ENCODE data around the gene TACSTD2. TPM values are rescaled to one million over a fixed set of nuclear protein-coding genes. Genes with fewer than 3 reads are reported as not detected.
A peak's percentile ranks its signal among the peaks of the same experiment; 100 is the strongest.

The TACSTD2 gene
- total RNA-seq, 4 donors from 2014 or later: 151 to 724 (median 511) TPM

GRCh38 chr1:58596631-58597052 lies 19.6 kb upstream of the TACSTD2 start:
- WGBS: 29% methylated on average over 4 of the region's 4 CpGs
- no peak overlapping the region for H3K27ac ChIP-seq
- no peak for DNase-seq (ENCODE audit: low spot score in 2 of 2)
- H3K4me1 ChIP-seq: peaks cover 32% of the 10 kb centered on the region
- TF ChIP-seq POLR2AphosphoS5 (IDR thresholded peaks at IDR 0.05) (no peak), POLR2A (IDR thresholded peaks at IDR 0.05) (no peak), EP300 (IDR thresholded peaks at IDR 0.05) (no peak)
- TF ChIP-seq, protein P1, sequence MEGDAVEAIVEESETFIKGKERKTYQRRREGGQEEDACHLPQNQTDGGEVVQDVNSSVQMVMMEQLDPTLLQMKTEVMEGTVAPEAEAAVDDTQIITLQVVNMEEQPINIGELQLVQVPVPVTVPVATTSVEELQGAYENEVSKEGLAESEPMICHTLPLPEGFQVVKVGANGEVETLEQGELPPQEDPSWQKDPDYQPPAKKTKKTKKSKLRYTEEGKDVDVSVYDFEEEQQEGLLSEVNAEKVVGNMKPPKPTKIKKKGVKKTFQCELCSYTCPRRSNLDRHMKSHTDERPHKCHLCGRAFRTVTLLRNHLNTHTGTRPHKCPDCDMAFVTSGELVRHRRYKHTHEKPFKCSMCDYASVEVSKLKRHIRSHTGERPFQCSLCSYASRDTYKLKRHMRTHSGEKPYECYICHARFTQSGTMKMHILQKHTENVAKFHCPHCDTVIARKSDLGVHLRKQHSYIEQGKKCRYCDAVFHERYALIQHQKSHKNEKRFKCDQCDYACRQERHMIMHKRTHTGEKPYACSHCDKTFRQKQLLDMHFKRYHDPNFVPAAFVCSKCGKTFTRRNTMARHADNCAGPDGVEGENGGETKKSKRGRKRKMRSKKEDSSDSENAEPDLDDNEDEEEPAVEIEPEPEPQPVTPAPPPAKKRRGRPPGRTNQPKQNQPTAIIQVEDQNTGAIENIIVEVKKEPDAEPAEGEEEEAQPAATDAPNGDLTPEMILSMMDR (IDR thresholded peaks at IDR 0.05): no peak
- no peak overlapping the region for H3K4me3 ChIP-seq
- H3K9me3 ChIP-seq: no peaks in the 10 kb centered on the region
- no peaks in the 10 kb centered on the region for H3K27me3 ChIP-seq
- no peaks in the 10 kb centered on the region for H3K36me3 ChIP-seq

- WGBS: 90% methylated on average over 1 of the region's 1 CpG
- peaks cover 37% of the 10 kb centered on the region for H3K4me1 ChIP-seq
- no peaks in the 10 kb centered on the region for H3K36me3 ChIP-seq
- TF ChIP-seq POLR2AphosphoS5 (IDR thresholded peaks at IDR 0.05) (no peak), POLR2A (IDR thresholded peaks at IDR 0.05) (no peak), EP300 (IDR thresholded peaks at IDR 0.05) (no peak)
- TF ChIP-seq, protein P1 (IDR thresholded peaks at IDR 0.05): no peak
- no peak for DNase-seq (ENCODE audit: low spot score in 2 of 2)
- H3K27ac ChIP-seq: no peak overlapping the region
- H3K9me3 ChIP-seq: no peaks in the 10 kb centered on the region
- H3K4me3 ChIP-seq: no peak overlapping the region
- no peaks in the 10 kb centered on the region for H3K27me3 ChIP-seq
These were observed 17.5 kb upstream of the TACSTD2 start for GRCh38 chr1:58594546-58594945.

GRCh38 chr1:58592522-58593134 lies 15.6 kb upstream of the TACSTD2 start:
- 32% methylated on average over 5 of the region's 5 CpGs for WGBS
- no peaks in the 10 kb centered on the region for H3K36me3 ChIP-seq
- H3K4me1 ChIP-seq: peaks cover 41% of the 10 kb centered on the region
- TF ChIP-seq POLR2A (IDR thresholded peaks at IDR 0.05): no peak
- no peaks in the 10 kb centered on the region for H3K9me3 ChIP-seq
- H3K27me3 ChIP-seq: no peaks in the 10 kb centered on the region
- no peak overlapping the region for H3K4me3 ChIP-seq
- peak overlapping the region; percentile 27 for H3K27ac ChIP-seq
- no peak for DNase-seq (ENCODE audit: low spot score in 2 of 2)

- Histone ChIP-seq H3K27ac (no peak overlapping the region), H3K27me3 (no peaks in the 10 kb centered on the region), H3K9me3 (no peaks in the 10 kb centered on the region), H3K36me3 (no peaks in the 10 kb centered on the region), H3K4me1 (peaks cover 33% of the 10 kb centered on the region), H3K4me3 (no peak overlapping the region)
- WGBS: 48% methylated on average over 1 of the region's 1 CpG
- no peak for TF ChIP-seq POLR2A (IDR thresholded peaks at IDR 0.05)
- no peak for TF ChIP-seq EP300 (IDR thresholded peaks at IDR 0.05)
- TF ChIP-seq POLR2AphosphoS5 (IDR thresholded peaks at IDR 0.05): no peak
- TF ChIP-seq, protein P1 (IDR thresholded peaks at IDR 0.05): no peak
- no peak for DNase-seq (ENCODE audit: low spot score in 2 of 2)
These were observed 14.8 kb upstream of the TACSTD2 start for GRCh38 chr1:58591806-58592205.

DNA sequence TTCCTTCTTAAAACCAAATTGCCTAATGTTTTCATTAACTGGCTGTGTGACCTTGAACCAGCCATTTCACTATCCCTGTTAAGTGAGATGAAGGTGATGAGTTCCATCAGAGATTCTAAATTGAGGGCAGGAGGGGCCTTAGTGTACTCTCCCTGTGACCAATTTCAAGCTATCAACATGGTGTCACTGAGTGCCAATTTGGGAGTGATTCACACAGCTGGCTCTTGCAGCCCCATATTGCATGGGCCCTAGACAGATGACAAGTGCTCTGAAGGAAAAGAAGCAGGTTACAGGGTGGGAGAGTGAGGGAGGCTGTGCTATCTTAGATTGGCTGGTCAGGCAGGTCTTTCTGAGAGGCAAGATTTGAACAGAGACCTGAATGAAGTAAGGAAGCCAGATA lies 13.0 kb upstream of the TACSTD2 start:
- no peaks in the 10 kb centered on the region for H3K36me3 ChIP-seq
- H3K27ac ChIP-seq: no peak overlapping the region
- no peak for TF ChIP-seq POLR2AphosphoS5 (IDR thresholded peaks at IDR 0.05)
- TF ChIP-seq POLR2A (IDR thresholded peaks at IDR 0.05): no peak
- no peak for TF ChIP-seq EP300 (IDR thresholded peaks at IDR 0.05)
- TF ChIP-seq, protein P1 (IDR thresholded peaks at IDR 0.05): no peak
- H3K9me3 ChIP-seq: no peaks in the 10 kb centered on the region
- DNase-seq (ENCODE audit: low spot score in 2 of 2): no peak
- peaks cover 35% of the 10 kb centered on the region for H3K4me1 ChIP-seq
- no peak overlapping the region for H3K4me3 ChIP-seq
- H3K27me3 ChIP-seq: no peaks in the 10 kb centered on the region

GRCh38 chr1:58588396-58588795 lies 11.3 kb upstream of the TACSTD2 start:
- no peak for DNase-seq (ENCODE audit: low spot score in 2 of 2)
- WGBS: 62% methylated on average over 5 of the region's 5 CpGs
- Histone ChIP-seq H3K27ac (no peak overlapping the region), H3K4me3 (no peak overlapping the region), H3K4me1 (peaks cover 51% of the 10 kb centered on the region), H3K9me3 (no peaks in the 10 kb centered on the region), H3K27me3 (no peaks in the 10 kb centered on the region), H3K36me3 (no peaks in the 10 kb centered on the region)
- no peak for TF ChIP-seq POLR2AphosphoS5 (IDR thresholded peaks at IDR 0.05)
- TF ChIP-seq, protein P1 (IDR thresholded peaks at IDR 0.05): no peak
- no peak for TF ChIP-seq POLR2A (IDR thresholded peaks at IDR 0.05)
- TF ChIP-seq EP300 (IDR thresholded peaks at IDR 0.05): no peak
